HG03571 (cell line): Measurements from ENCODE around the gene RTF1.

Experiments
- ATAC-seq: cut with Tn5 transposase; IDR thresholded peaks from one replicate; pipeline ENCODE4 v1.9.1; 2021; ENCODE audit not compliant: unreplicated experiment

Gene RTF1

GRCh38 chr15:41502795-41503668 lies 86.1 kb downstream of the RTF1 start:
- no peak for ATAC-seq

GRCh38 chr15:41503669-41504010 lies 86.7 kb downstream of the RTF1 start:
- no peak for ATAC-seq

- ATAC-seq: no peak
Observed at GRCh38 chr15:41504751-41505492, 88.0 kb downstream of the RTF1 start.

- ATAC-seq: no peak
Observed at GRCh38 chr15:41505776-41506175, 88.9 kb downstream of the RTF1 start.

- no peak for ATAC-seq
Observed at GRCh38 chr15:41506796-41507341, 90.0 kb downstream of the RTF1 start.

DNA sequence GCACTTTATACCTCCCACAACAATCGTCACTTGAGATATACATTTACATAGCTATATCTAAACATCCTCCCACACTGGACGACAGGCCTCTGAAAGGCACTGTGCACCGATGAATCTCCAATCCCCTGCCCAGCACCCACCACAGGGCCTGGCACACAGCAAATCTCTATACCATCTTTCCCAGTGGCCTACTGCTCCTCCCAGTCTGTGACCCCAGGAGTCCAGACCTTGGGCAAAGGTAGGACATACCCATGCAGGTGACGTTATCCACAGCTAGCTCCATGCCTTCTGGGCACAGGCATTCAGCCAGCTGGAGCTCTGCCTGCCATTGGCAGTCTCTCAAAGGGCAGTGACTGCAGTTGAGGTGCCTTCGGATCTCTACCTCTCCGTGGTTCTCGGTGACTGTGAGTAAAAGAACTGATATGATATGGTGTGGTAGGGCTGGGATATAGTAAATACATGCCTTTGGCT lies 91.0 kb downstream of the RTF1 start:
- ATAC-seq: no peak

DNA sequence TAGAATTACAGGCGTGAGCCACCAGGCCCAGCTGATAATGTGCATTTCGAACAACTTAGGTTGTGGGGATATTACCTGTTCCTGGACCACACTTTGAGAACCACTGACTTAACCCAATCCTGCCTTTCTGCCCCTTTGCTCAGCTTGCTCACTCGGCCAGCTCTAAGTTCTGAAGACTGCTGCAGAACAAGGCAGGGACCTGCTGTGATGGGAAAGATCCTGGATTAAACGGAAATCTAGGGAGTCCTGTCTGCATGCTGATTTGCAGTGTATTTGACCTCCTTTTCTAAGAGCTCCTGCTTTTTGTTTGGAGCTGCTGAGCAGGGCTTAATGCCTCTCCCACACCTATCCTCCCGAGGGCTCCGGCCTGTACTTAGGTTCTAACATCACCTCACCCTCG lies 93.8 kb downstream of the RTF1 start:
- ATAC-seq: no peak

- ATAC-seq: no peak
Observed at GRCh38 chr15:41511331-41511898, 94.5 kb downstream of the RTF1 start.

DNA sequence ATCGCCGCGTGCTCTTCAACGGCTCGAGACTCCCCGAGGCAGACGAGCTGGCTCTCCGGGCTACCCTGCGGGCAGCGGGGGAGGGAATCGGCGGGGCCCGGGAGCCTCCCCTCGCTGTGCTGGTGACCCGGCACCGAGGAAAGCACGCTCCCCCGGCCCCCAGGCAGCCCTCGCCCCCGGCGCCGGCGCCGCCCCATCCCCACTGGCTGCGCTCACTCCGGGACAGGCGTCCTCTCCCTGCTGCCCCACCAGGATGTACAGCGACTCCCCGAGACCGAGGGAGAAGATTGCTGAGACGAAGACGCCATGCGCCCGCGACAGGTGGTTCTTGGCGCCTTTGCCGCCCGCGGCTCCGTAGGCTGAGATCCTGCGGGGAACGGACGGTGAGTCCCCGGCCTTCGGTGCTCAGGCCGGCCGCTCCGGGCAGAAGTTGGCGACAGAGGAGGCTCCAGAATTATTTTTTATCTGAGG lies 95.0 kb downstream of the RTF1 start:
- ATAC-seq: no peak

GRCh38 chr15:41512512-41512939 lies 95.6 kb downstream of the RTF1 start:
- no peak for ATAC-seq

DNA sequence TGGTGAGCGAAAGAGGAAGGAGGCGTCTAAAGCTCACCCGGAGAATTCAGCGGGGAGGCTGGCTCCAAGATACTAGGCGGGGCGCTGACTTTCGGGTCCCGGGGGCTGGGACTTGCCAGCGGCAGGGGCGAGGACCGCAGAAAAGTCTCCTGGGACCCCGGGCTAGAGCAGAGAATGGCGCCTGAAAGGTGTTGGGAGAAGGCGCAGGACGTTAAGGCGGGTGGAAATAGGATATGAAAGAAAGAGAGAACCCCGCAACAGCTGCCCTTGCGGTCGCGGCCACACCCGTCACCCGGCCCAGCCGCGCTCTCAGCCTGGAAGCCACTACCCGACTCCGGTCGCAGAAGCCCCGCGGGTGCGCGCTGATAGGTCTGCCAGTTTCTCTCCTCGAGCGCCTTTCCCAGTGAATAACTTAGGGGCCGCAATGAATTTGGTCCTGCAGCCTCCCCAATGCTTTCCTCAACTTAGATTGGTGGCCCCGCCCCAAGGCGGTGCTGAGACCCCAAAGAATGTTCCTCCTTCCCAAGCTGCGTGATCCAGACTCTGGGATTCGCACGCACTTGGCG lies 96.1 kb downstream of the RTF1 start:
- no peak for ATAC-seq

DNA sequence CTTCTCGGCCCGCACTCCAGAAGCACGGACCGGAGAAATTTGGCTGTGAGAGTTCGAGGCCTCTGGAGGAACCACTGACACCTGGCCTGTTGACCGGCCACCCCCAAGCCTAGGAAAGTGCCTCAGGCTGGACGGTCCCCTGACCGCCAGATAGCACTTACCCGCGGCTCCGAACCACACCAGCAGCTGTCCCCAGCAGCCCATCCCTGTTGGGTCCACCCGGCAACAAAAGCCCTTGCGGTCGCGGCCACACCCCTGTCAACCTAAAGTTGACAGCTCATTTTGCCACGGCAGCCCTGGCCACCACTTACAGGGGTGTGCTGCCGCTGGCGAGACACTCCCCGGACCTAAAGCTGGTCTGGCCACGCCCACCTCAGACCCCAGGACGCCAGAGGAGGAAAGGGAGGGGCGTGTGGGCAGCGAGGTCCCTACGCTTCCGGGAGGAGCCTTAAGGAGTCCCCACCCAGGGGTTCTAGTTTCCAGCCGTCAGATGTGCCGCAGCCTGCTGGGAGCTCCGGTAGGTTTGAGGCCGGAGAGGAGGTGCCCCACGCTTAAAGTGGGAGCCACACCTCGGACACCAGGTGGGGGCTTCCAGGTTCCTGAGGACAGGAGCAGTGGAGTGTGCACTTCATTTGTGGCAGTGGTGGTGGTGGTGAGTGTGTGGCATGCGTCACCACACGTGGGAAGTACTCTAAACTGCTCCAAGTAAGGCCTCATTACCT lies 96.8 kb downstream of the RTF1 start, which contains the start of gene LTK:
TSS of gene LTK (minus strand) at position 322 of the 722 bp plus-strand sequence. CDS start at position 204, 118 bp downstream.
- ATAC-seq: no peak

DNA sequence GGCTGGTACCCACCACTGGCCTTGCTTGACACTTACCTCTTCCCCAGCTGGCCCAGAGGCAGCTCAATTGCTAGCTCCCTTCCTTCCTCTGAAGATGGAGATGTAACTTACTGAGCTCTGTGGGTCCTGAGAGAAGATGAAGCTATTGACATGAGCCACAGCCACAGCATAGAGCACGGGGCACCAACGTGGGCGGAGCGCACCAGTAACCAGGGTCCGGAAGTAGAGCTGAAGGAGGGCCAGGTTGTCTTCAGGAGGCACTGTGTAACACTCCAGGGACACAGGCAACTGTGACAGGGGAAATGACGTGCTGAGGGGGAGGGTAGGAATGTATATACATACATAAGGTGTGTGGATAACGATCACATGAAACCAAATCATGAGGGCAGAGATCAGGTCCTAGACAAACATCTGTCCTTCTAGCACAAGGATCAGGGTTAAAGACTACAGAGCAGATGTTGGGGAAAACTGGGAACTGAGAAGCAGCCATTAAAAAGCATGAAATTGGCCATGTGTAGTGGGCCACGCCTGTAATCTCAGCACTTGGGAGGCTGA lies 101.1 kb downstream of the RTF1 start:
- no peak for ATAC-seq

- no peak for ATAC-seq
Observed at GRCh38 chr15:41520636-41521035, 103.7 kb downstream of the RTF1 start.

DNA sequence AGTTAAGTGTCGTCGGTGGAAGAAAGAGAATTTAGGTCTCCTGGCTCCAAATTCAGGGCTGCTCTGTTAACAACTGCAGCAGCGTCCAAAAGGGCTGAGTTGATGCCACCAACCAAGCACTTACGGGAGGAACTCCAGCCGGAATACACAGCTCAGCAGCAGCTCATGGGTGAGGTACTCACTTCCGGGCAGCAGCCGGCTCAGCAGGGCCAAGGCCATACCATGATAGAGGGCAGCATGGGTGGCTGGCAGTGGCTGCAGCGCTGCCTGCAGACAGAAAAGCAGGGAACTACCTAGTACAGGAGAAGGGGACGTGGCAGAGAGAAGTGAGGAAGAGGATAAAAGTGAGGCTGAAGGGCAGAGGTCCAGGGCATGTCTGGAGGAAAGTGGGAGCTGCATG lies 104.7 kb downstream of the RTF1 start:
- no peak for ATAC-seq

DNA sequence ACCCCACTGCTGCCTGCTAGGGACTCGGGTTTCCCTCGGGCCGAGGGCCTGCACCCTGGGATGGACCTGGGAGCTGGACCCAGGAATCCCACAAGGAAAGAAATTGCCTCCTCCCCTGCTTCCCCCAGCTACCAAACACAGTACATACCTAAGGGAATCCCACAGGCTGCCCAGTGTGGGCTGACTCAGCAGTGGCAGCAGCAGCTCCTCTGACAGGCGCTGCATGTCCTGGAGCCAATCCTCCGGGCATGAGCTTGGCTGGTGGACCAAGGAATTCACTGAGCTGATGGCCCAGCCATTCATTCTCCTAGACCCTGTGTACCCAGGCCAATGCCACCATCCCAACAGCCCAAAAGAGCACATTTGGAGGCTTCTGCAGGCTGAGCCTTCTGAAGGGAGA lies 106.2 kb downstream of the RTF1 start:
- no peak for ATAC-seq

- no peak for ATAC-seq
Observed at GRCh38 chr15:41530363-41530956, 113.6 kb downstream of the RTF1 start.
